ENCODE results near the gene TLE4.

- no peak for TF ChIP-seq POLR2A (IDR thresholded peaks at IDR 0.05)
- TF ChIP-seq CTCF (IDR thresholded peaks at IDR 0.05) = no peak
Measured at GRCh38 chr9:79663878-79664277, 92.1 kb downstream of the TLE4 start.

Data from breast epithelium (tissue), 3 donors.